ENCODE measurements around the gene ITGB3BP.
"Not testable (repeated sequence)": the region's sequence is repeated elsewhere in the genome, so short reads cannot be mapped to it uniquely, and the experiment has no call there.

ITGB3BP gene, protein sequence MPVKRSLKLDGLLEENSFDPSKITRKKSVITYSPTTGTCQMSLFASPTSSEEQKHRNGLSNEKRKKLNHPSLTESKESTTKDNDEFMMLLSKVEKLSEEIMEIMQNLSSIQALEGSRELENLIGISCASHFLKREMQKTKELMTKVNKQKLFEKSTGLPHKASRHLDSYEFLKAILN

GRCh38 chr1:63522891-63523728 is at the start of gene ITGB3BP, which contains the start of gene EFCAB7:
Gene ITGB3BP, minus strand, starts transcription at chr1:63523225. Its CDS starts 92 bp downstream, at chr1:63523133.
Gene EFCAB7, plus strand, starts transcription at chr1:63523525. Its CDS starts 2,048 bp downstream, at chr1:63525573.
- no peak for FAIRE-seq
- peak; percentile 77 for DNase-seq (ENCODE audit: insufficient read length, low spot score)

GRCh38 chr1:63572686-63573085 is 49.7 kb upstream of the ITGB3BP start:
- not testable (repeated sequence) for DNase-seq (ENCODE audit: insufficient read length, low spot score)

DNA sequence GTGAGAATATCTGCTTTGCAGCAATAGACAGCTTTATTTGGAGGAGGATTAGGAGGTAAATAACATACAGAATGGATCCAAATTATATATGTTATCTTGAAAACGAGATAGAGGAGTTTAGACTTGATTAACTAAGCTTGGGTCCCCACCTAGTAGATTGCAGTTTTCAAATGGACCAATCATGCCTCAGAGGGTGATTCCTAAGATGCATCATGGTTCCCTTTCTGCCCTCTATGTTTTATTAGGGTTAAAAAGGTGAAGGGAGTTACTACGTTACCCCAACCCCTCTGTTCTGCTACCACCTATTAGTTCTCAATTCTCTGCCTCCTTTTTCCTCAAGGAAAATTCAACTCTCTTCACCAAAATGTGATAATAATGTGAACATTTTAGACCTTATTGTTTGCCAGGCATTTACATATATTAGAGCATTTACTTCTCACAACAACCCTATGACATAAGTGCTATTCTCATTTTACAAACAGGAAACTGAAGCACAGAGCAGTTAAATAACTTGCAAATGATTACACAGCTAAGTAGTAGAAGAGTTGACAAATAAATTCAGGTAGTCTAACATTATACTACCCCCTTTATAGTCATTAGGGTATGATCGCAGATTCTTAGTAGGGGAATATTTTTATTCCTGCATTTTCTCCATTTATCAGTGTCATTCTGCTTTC is 46.8 kb upstream of the ITGB3BP start:
- FAIRE-seq (no peak), DNase-seq (ENCODE audit: insufficient read length, low spot score) (no peak)

More at GRCh38 chr1:63572686-63573085, 49.7 kb upstream of the ITGB3BP start:
- FAIRE-seq: not testable (repeated sequence)

- FAIRE-seq (no peak), DNase-seq (ENCODE audit: insufficient read length, low spot score) (no peak)
These were observed 46.0 kb upstream of the ITGB3BP start for GRCh38 chr1:63569068-63569467.

DNA sequence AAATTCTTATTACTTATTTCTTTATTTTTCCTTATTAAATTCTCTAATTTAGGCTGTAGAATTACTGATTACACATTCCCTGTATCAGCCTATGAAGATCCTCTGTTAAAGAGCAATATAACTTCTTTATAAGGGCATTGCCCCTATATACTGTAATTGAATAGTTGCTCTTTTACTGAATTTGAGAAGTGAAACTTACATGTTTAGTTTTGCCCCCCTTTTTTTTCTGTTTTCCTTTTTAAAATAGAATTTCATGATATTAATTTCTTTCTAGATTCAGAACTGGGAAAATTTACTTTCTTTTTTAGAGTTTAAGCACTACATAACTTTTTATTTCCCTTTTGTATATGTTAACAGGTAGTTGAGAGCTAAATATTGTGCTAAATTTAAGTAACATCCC is 40.7 kb upstream of the ITGB3BP start:
- no peak for FAIRE-seq
- DNase-seq (ENCODE audit: insufficient read length, low spot score): no peak

DNA sequence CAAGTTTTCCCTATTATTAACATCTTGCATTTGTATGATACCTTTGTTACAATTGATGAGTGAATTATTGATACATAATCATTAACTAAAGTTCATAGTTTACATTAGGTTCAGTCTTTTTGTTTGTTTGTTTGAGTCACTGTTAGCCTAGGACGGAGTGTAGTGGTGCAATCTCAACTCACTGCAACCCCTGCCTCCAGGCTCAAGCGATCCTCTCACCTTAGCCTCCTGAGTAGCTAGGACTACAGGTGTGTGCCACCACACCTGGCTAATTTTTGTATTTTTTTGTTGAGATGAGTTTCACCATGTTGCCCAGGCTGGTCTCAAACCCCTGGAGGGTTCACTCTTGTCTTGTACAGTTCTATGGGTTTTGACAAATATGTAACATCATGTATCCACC is 36.3 kb upstream of the ITGB3BP start:
- no peak for FAIRE-seq

DNA sequence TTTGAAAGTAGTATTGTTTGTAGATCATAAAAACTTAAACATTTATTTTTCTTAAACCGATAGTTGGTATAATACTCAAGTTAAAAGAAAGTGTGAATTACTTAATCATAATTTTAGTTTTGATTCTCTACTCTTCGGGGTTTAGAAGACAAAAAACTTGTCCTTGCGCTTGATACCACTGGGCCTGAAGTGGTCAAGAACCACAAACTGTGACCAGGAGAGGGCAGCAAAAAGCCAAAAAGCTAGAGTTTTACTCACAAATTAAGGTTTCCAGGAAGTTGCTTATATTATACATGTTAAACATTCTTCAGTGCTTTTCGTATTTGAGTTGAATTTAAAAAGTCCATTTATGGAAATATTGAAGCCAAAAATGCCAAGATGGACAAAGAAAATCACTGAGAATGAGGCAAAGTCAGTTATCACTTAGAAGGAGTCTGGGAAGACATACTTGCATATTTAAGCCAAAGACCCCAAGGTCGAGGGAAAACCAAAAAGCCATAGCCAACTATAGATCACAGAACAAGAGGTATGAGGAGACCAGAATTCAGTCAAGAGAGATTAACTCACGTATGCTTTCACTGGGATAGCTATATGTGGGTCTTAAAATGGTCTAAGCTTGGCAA is 34.5 kb upstream of the ITGB3BP start:
- no peak for FAIRE-seq

More for the DNA sequence above, 36.3 kb upstream of the ITGB3BP start:
- no peak for DNase-seq (ENCODE audit: insufficient read length, low spot score)

DNA sequence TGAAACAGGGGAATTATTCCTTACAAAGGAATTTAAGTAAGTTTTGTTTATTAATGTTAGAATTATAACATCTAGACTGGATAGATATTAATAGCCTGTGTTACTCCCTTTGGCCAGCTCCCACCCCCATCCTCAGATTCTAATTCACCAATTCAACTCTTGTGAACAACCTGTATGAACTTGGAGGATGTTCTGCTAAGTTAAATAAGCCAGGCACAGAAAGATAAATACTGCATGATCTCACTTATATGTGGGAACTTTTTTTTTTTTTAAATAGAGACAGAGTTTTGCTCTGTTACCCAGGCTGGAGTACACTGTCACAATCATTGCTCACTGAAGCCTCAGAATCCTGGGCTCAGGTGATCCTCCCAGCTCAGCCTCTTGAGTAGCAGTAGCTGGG is 32.5 kb upstream of the ITGB3BP start:
- FAIRE-seq (no peak), DNase-seq (ENCODE audit: insufficient read length, low spot score) (no peak)

More for the DNA sequence above, 34.5 kb upstream of the ITGB3BP start:
- DNase-seq (ENCODE audit: insufficient read length, low spot score): no peak

- DNase-seq (ENCODE audit: insufficient read length, low spot score) (no peak), FAIRE-seq (no peak)
These were observed 25.9 kb upstream of the ITGB3BP start for GRCh38 chr1:63548877-63549276.

DNA sequence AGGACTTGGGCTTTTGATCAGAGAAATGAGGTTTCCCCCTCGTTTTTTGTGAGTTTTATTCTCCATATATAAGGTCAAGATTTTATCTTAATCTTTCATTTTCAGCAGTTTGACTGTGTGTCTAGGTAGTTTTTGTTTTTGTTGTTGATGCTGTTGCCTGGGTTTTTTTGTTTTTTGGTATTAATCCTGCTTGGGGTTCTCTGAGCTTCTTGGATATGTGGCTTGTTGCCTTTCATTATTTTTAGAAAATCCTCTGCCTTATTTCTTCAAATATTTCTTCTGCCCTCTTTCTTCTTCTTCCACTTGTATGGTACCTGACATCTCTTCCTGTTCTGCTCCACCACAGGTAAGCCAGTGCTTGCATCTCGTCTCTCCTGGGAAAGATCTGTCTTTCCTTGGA is 25.3 kb upstream of the ITGB3BP start:
- DNase-seq (ENCODE audit: insufficient read length, low spot score): no peak
- no peak for FAIRE-seq

DNA sequence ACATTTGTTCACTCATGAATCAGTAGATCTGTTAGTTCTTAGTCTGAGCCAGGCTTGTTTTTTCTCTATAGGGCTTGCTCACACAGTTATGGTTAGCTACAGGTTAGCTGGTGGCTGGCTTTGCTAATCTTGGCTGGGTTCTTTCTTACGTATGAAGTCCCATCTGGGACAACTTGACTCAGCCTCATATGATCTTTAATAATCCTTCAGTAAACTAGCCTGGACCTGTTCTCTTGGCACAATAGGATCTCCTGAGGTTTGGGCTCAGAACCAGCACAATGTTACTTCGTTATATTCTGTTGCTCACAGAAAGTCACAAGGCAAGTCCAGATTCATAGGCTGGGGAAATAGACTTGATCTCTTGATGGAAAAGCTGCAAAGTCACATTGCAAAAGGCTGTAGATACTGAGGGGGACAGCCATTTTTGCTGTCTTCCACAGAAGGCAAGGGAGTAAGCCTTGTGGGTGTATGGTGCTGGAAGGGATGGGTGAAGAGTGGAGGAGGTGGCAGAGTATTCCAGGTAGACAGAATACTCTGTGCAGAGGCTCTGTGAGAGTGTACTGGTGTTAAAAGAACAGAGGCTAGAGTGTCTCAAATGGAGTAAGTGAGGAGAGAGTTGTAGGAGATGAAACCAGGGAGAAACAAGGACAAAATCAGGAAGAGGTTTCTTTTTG is 24.7 kb upstream of the ITGB3BP start:
- no peak for FAIRE-seq

DNA sequence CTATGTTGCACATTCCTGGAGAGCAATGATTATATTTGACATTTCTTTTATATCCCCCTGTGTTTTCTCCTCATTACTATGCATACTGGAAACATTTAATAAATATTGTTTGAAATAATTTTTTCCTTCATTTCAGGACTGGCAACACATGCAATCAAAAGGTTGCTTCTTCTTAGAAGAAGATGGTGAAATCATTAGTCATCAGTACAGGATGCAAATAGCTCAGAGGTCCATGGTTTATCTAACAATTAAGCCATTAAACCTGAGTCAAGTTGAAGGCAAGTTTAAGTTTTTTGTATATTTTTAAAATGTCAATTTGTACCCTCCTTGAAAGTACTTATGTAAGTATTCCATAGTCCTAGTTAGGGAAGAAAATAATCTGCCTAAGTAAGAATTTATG is 22.8 kb upstream of the ITGB3BP start:
- FAIRE-seq (no peak), DNase-seq (ENCODE audit: insufficient read length, low spot score) (no peak)

More for the DNA sequence above, 24.7 kb upstream of the ITGB3BP start:
- DNase-seq (ENCODE audit: insufficient read length, low spot score): no peak

- FAIRE-seq: no peak
- no peak for DNase-seq (ENCODE audit: insufficient read length, low spot score)
These were observed 14.9 kb upstream of the ITGB3BP start for GRCh38 chr1:63537940-63538339.

DNA sequence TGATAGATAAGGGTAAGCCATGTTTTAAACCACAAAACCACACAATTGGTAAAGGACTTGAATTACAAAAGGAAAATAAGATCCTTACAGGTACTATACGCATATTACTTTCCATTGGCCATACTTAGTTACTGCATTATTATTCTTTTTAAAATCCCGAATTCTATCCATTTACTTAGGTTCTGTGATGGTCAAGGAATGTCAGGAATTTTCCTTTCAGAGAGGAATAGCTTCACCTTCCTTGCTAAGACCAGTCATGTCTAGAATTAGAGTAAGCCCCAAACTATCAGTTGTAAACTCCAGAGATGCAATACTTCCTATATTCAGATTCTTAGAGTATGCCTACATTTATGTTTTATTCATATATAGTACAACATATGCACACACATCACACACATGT is 14.0 kb upstream of the ITGB3BP start:
- DNase-seq (ENCODE audit: insufficient read length, low spot score): no peak
- FAIRE-seq: no peak

DNA sequence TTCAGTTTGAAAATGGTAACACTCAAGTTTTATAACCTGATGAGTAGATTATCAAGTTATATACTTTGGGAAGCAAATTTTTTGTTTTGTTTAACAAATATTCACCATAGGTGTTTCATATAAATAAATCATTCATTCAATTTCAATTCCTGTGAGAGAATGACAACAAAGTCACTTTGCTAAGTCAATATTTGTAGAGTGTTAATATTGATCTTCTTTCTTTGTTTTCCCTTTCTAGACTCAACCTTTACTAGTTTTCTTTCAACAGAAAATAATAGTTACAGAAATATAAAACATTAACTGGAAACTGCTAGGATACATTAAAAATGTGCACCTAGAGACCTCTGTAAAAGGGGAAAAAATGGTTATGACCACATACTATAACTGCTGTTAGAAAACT is 11.4 kb upstream of the ITGB3BP start:
- no peak for DNase-seq (ENCODE audit: insufficient read length, low spot score)
- FAIRE-seq: no peak

GRCh38 chr1:63533931-63534330 is 10.9 kb upstream of the ITGB3BP start:
- FAIRE-seq (no peak), DNase-seq (ENCODE audit: insufficient read length, low spot score) (no peak)

- DNase-seq (ENCODE audit: insufficient read length, low spot score) (no peak), FAIRE-seq (no peak)
These were observed 9.7 kb upstream of the ITGB3BP start for GRCh38 chr1:63532727-63533126.

DNA sequence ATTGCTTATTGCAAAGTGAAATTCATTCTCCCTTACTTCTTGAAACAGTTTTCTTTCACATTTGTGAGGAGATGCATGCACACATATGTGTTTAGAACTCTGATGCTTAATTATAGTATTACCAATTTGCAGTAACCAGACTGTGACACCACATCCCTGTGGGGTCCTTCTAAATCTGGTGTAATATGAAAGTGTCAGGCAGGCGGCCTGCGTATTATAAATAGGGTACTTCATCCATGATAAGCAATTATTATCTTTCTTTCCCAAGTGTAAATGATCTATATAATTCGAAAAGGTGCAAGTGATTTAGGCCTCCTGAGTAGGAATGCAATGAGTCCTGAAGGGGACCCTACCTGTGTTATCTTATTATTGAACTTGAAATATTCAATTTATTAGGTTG is 1.2 kb upstream of the ITGB3BP start:
- no peak for FAIRE-seq
- DNase-seq (ENCODE audit: insufficient read length, low spot score): no peak

- DNase-seq (ENCODE audit: insufficient read length, low spot score): no peak
- FAIRE-seq: no peak
These were observed 713 bp upstream of the ITGB3BP start for GRCh38 chr1:63523738-63524137.

DNA sequence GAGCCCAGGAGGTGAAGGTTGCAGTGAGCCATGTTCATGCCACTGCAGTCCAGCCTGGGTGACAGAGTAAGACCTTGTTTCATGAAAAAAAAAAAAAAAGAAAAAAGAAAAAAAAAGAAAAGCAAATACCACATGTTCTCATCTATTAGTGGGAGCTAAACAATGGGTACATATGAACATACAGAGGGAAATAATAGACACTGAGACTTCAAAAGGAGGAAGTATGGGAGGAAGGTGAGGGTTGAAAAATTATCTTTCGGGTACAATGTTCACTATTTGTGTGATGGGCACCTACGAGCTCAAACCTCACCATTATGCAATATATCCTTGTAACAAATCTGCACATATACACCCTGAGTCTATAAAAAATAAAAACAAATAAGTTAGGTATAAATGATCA is 6.4 kb downstream of the ITGB3BP start:
- FAIRE-seq (no peak), DNase-seq (ENCODE audit: insufficient read length, low spot score) (no peak)
